Mucosa of gallbladder (tissue), 1 donor: ENCODE measurements around the gene PLPP7. TPM values are rescaled to one million over a fixed set of nuclear protein-coding genes. Genes with fewer than 3 reads are reported as not detected.

Source experiments
- total RNA-seq: library from RNA; stranded (reverse); gene quantifications from one replicate; pipeline ENCODE4 v1.2.1, GENCODE V29; 2021
- donor health status: DM: no; HTN: no; CAD: no.

Gene PLPP7
- total RNA-seq, 1 donor from 2014 or later, result 7.2 TPM

Other genes starting within 250 kb of the PLPP7 start
- gene AIF1L, start 193.2 kb upstream of the PLPP7 start, total RNA-seq, result 7.0 TPM
- gene NUP214, start 164.1 kb upstream of the PLPP7 start, total RNA-seq, result 52.1 TPM
- 7.5 TPM for gene FAM78A, start 13.2 kb upstream of the PLPP7 start, total RNA-seq
- 261 TPM for gene PRRC2B, start 104.4 kb downstream of the PLPP7 start, total RNA-seq
- gene POMT1, start 213.2 kb downstream of the PLPP7 start, total RNA-seq, result 43.9 TPM
- 38.3 TPM for gene UCK1, start 241.5 kb downstream of the PLPP7 start, total RNA-seq